ENCODE results near the gene WSCD2. TPM values are rescaled to one million over a fixed set of nuclear protein-coding genes. Genes with fewer than 3 reads are reported as not detected.

WSCD2 gene
- not detected for total RNA-seq (2021; fragmentation: NEBNext Ultra II Directional; extraction: Animal tissue kit (Norgen Biotek cat#: 25700))
- long read RNA-seq, result 0 reads

DNA sequence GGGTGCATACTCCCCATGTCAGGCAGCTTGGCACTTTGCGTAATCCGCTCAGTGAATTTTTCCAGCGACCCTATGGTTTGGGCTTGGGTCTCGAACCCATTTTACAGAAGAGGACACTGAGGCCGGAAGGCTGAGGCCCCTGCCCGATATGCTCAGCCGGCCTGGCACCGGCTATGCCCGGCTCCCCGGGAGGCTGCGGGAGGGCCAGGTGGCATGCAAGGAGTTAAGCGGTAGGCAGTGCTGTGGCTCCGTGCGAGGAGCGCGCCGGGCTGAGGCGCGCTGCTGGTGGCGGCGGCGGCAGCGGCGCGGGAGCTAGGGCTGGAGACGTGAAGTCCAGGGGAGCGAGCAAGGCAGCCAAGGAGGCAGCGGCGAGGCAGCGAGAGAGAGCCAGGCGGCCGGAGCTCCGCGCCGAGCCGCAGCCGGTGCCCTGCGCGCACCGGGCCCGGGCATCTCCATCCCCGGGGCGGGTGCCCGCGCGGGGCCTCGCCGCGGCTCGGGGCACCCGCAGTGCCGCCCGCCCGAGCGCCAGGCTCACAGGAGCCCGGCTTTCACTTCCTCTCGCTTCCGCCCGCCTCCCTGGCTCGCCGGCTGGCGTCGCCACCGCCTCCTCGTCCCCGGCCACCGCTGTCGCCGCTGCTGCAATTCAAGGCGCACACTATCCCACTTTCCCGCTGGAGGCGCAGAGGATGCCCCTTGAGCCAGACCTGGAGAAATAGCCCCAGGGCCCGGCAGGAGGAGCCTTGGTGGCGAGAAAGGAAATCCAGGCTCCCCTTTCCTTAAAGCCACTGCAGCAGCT is at the start of gene WSCD2:
TSS of gene WSCD2 (plus strand) at position 272 of the 796 bp plus-strand sequence. CDS start 66,545 bp downstream, outside the sequence.
- no peak for DNase-seq
- TF ChIP-seq, protein P1, sequence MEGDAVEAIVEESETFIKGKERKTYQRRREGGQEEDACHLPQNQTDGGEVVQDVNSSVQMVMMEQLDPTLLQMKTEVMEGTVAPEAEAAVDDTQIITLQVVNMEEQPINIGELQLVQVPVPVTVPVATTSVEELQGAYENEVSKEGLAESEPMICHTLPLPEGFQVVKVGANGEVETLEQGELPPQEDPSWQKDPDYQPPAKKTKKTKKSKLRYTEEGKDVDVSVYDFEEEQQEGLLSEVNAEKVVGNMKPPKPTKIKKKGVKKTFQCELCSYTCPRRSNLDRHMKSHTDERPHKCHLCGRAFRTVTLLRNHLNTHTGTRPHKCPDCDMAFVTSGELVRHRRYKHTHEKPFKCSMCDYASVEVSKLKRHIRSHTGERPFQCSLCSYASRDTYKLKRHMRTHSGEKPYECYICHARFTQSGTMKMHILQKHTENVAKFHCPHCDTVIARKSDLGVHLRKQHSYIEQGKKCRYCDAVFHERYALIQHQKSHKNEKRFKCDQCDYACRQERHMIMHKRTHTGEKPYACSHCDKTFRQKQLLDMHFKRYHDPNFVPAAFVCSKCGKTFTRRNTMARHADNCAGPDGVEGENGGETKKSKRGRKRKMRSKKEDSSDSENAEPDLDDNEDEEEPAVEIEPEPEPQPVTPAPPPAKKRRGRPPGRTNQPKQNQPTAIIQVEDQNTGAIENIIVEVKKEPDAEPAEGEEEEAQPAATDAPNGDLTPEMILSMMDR (IDR thresholded peaks at IDR 0.05), result no peak
- H3K27me3 Mint-ChIP-seq (ENCODE audit: insufficient read depth), result no peaks in the 10 kb centered on the region; the same call in none of the 2 replicates
- H3K9me3 Mint-ChIP-seq, result peaks cover 32% of the 10 kb centered on the region
- H3K4me1 Mint-ChIP-seq (ENCODE audit: low read depth), result no peaks in the 10 kb centered on the region
- H3K4me3 Mint-ChIP-seq, result no peak within 1 kb of the TSS
- no peak within 1 kb of the TSS for H3K27ac Mint-ChIP-seq
- H3K36me3 Mint-ChIP-seq (ENCODE audit: low read depth), result no peaks in the 10 kb centered on the region

DNA sequence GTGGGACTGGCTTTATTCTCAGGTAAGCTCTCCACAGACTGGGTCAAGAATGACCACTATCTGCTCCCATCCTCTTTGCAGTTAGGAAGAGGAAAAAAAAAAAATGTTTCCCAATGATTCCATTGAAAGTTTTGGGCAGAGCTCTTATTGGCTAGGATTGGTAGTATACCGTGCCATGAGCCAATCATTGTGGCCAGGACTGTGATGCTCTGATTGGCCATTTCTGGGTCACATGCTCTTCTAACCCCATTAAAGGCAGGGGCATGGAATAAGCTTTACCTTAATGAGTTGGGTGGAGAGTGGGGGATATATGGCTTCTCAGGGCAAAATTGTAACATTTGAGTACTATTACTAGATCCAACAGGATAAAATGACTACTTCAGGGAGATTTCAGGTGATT is 49.4 kb upstream of the WSCD2 start:
- Mint-ChIP-seq H3K4me1 (ENCODE audit: low read depth) (no peaks in the 10 kb centered on the region), H3K27me3 (ENCODE audit: insufficient read depth) (no peaks in the 10 kb centered on the region), H3K9me3 (peaks cover 74% of the 10 kb centered on the region), H3K4me3 (no peak overlapping the region), H3K27ac (no peak overlapping the region), H3K36me3 (ENCODE audit: low read depth) (no peaks in the 10 kb centered on the region; the same call in 1 of the 2 replicates)
- DNase-seq, result no peak
- TF ChIP-seq, protein P1 (IDR thresholded peaks at IDR 0.05), result no peak

DNA sequence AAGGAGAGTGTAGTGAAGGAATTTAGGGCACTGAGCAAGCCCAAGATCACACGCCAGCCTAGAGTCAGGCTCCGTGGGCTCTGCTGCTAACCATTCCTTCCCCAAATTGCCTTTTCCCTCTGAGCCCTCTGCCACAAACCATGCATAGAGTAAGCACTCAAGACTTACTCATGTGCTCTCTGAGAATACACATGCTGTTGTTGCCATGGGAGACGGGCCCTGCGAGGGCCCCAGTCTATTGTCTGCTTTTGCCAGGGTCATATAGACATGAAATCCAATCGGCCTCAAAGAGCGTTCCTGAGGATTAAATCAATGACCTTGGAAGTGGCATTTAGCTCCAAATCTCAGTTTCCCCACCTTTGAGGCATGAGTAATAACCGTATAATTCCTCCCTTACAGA is 48.7 kb upstream of the WSCD2 start:
- TF ChIP-seq, protein P1 (IDR thresholded peaks at IDR 0.05), result no peak
- Mint-ChIP-seq H3K36me3 (ENCODE audit: low read depth) (no peaks in the 10 kb centered on the region; the same call in 1 of the 2 replicates), H3K27ac (no peak overlapping the region), H3K27me3 (ENCODE audit: insufficient read depth) (no peaks in the 10 kb centered on the region), H3K4me3 (no peak overlapping the region), H3K9me3 (peaks cover 76% of the 10 kb centered on the region), H3K4me1 (ENCODE audit: low read depth) (no peaks in the 10 kb centered on the region)
- DNase-seq, result no peak

DNA sequence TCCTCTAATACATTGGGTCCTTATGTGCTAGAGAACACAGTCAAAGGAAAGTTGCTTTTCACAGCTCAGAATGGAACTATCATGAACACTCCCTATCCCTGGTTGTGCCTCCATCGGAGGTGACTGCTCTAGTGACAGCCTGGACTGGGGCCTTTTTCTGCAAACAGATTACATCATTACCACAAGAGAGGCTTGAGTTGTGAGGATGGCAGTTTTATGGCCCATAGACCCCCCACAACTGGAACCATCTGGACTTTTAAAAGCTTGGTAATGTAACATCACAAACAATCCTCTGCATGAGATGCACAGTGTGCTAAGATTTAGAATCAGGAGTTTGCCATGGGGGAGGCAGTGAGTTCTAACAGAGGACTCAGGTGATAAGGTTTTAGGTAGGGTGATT is 46.6 kb upstream of the WSCD2 start:
- H3K36me3 Mint-ChIP-seq (ENCODE audit: low read depth), result no peaks in the 10 kb centered on the region; the same call in 1 of the 2 replicates
- H3K27ac Mint-ChIP-seq, result no peak overlapping the region
- TF ChIP-seq, protein P1 (IDR thresholded peaks at IDR 0.05), result no peak
- peaks cover 60% of the 10 kb centered on the region for H3K9me3 Mint-ChIP-seq
- DNase-seq, result no peak
- no peak overlapping the region for H3K4me3 Mint-ChIP-seq
- H3K4me1 Mint-ChIP-seq (ENCODE audit: low read depth), result no peaks in the 10 kb centered on the region
- no peaks in the 10 kb centered on the region for H3K27me3 Mint-ChIP-seq (ENCODE audit: insufficient read depth)

DNA sequence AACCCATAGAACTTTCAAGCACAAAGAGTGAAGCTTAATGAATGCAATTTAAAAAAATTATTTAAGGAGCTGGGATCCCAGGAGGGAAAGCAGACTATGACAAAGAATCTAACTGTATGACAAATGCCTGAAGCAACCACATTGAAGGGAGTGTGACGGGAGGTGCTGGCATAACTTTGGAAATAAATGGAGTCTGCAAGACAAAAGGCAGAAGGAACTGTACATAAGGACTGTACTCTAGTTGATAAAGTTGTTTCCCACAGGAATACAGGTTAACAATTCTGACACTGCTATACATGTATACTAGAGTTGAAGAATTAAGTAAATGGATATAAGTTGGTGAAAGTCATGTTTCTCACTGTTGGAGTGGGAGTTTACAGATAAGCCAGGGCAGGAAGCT is 41.2 kb upstream of the WSCD2 start:
- H3K36me3 Mint-ChIP-seq (ENCODE audit: low read depth), result no peaks in the 10 kb centered on the region; the same call in 1 of the 2 replicates
- H3K4me3 Mint-ChIP-seq, result no peak overlapping the region
- H3K9me3 Mint-ChIP-seq, result peaks cover 47% of the 10 kb centered on the region
- no peaks in the 10 kb centered on the region for H3K4me1 Mint-ChIP-seq (ENCODE audit: low read depth)
- TF ChIP-seq, protein P1 (IDR thresholded peaks at IDR 0.05), result no peak
- H3K27me3 Mint-ChIP-seq (ENCODE audit: insufficient read depth), result no peaks in the 10 kb centered on the region
- DNase-seq, result no peak
- H3K27ac Mint-ChIP-seq, result no peak overlapping the region
